22Rv1 (cell line): ENCODE results near the gene TMEM19.

Experiments used
- ZFX ChIP-seq: fragments of 450-650 bp; IDR thresholded peaks from 2 replicates; pipeline ENCODE4 v1.6.1; 2017; ENCODE audit warnings: antibody characterized with exemption, borderline replicate concordance
- TF ChIP-seq, protein P1 (sequence below): fragments of 450-650 bp; IDR thresholded peaks from 2 replicates; pipeline ENCODE4 v1.5.1; 2017; ENCODE audit warnings: mild to moderate bottlenecking

DNA sequence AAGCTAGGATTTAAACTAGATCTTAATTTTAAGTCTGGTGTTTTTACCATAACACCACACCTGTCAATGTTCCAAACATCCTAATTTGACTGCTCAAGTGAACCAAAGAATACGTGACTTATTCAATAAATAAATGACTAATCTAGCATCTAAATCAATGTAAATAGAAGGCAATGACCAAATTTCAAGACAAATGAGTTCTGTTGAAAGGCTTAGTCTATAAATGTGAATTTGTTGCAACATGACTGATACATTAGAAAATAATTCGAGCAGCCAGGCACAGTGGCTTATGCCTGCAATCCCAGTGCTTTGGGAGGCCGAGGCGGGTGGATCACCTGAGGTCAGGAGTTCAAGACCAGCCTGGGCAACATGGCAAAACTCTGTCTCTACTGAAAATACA, 37.3 kb upstream of the TMEM19 start:
- TF ChIP-seq, protein P1, sequence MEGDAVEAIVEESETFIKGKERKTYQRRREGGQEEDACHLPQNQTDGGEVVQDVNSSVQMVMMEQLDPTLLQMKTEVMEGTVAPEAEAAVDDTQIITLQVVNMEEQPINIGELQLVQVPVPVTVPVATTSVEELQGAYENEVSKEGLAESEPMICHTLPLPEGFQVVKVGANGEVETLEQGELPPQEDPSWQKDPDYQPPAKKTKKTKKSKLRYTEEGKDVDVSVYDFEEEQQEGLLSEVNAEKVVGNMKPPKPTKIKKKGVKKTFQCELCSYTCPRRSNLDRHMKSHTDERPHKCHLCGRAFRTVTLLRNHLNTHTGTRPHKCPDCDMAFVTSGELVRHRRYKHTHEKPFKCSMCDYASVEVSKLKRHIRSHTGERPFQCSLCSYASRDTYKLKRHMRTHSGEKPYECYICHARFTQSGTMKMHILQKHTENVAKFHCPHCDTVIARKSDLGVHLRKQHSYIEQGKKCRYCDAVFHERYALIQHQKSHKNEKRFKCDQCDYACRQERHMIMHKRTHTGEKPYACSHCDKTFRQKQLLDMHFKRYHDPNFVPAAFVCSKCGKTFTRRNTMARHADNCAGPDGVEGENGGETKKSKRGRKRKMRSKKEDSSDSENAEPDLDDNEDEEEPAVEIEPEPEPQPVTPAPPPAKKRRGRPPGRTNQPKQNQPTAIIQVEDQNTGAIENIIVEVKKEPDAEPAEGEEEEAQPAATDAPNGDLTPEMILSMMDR = no peak
- TF ChIP-seq ZFX = no peak
